VCaP (cell line): ENCODE measurements around the gene PAFAH1B2.

Experiments used
- H3K27ac ChIP-seq: fragments of 450-650 bp; 2 replicates; pipeline ENCODE4 v1.5.1; 2017
- TF ChIP-seq, protein P1 (sequence below): fragments of 450-650 bp; conservative IDR thresholded peaks from 2 replicates; pipeline ENCODE4 v1.5.1; 2017; ENCODE audit warnings: mild to moderate bottlenecking, moderate library complexity

The PAFAH1B2 gene

GRCh38 chr11:117159892-117160291, 15.8 kb downstream of the PAFAH1B2 start:
- H3K27ac ChIP-seq: no peak overlapping the region
- TF ChIP-seq, protein P1, sequence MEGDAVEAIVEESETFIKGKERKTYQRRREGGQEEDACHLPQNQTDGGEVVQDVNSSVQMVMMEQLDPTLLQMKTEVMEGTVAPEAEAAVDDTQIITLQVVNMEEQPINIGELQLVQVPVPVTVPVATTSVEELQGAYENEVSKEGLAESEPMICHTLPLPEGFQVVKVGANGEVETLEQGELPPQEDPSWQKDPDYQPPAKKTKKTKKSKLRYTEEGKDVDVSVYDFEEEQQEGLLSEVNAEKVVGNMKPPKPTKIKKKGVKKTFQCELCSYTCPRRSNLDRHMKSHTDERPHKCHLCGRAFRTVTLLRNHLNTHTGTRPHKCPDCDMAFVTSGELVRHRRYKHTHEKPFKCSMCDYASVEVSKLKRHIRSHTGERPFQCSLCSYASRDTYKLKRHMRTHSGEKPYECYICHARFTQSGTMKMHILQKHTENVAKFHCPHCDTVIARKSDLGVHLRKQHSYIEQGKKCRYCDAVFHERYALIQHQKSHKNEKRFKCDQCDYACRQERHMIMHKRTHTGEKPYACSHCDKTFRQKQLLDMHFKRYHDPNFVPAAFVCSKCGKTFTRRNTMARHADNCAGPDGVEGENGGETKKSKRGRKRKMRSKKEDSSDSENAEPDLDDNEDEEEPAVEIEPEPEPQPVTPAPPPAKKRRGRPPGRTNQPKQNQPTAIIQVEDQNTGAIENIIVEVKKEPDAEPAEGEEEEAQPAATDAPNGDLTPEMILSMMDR: no peak

DNA sequence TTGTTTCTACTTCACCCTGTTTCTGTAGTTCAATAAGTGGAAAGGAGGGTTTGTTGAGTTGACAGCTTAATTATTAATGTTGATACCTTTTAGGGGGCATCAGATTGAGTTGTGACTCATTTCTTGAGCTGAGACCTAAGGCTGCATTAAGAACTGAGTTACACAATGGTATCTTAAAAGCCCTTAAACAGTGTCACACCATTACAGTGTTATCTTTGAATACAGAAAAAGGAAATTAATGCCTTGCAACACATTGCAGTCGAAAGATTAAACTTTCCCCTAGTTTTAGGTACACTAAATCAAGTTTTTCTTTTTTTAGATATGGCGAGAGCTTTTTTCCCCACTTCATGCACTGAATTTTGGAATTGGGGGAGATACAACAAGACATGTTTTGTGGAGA, 16.7 kb downstream of the PAFAH1B2 start:
- TF ChIP-seq, protein P1: no peak
- H3K27ac ChIP-seq: no peak overlapping the region

DNA sequence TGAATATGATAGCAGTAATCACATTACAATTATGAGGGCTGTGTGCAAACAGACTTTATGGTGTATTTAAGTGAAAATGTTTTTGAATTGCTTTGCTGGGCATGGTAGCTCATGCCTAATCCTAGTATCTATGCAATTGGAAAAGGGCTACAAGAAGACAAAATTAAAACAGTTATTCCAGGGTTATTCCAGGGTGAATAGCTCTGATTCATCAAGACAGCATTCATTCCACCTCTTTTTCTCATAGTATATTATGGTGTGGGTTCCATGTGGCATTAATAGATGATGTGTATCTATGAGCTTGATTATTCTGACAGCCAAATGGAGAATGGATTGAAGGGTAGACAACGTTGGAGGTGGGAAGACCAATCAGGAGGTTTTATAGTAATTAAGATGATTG, 22.4 kb downstream of the PAFAH1B2 start:
- TF ChIP-seq, protein P1: no peak
- no peak overlapping the region for H3K27ac ChIP-seq

DNA sequence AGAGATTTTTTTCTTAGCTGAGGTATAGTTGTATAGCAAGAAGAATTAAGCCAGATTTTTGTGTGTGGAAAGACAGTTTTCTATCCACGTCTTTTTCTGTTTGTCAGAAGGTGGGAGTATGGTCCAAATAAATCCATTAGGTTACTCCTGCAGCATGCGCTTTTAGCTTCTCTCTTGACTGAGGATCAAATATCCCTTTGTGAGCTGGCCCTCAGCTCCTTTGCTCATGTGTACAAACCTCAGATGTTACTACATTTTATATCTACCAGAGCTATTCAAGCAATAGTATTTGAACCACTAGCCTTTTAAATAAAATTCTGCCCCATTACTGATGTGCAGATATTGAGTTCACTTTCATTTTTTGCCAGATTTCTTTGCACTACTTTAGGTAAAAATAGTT, 25.6 kb downstream of the PAFAH1B2 start:
- TF ChIP-seq, protein P1: no peak
- H3K27ac ChIP-seq: no peak overlapping the region

DNA sequence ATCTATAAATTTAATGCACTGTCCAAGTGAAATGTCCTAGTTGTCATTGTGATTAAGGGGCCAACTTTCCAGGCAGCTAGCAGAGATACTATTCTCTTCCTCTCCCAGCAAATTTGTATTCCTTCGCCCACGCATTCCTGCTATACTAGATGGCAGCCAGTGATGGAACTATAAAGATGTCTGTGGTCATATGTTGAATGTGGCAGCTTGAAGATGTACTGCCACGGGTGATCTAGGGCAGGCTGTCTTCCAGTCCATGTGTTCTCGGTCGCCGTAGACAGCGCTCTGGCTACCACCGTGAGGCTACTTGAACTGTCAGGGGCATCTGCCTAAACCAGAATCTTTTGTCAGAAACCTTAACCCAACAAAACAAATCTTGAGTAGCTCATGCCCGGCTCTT, 26.1 kb downstream of the PAFAH1B2 start:
- TF ChIP-seq, protein P1: no peak
- H3K27ac ChIP-seq: no peak overlapping the region

DNA sequence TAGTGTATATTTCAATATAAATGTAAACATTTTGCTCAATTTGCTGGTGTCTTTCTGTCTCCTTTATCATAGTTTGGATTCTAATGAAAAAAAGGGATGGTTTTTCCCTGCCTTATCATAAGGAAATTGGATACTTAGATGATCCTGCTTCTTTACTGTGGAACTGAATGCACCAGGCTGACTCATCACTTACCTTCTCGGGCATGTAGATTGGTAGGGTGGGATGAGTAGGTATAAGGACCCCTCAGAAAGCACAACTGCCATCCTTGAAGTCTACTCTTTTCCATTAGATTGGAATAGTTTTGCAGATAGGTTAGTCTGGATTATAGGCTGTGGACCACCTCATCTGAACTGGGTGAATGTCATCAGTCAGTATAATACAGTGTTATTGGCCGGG, 26.9 kb downstream of the PAFAH1B2 start:
- TF ChIP-seq, protein P1: no peak
- no peak overlapping the region for H3K27ac ChIP-seq

DNA sequence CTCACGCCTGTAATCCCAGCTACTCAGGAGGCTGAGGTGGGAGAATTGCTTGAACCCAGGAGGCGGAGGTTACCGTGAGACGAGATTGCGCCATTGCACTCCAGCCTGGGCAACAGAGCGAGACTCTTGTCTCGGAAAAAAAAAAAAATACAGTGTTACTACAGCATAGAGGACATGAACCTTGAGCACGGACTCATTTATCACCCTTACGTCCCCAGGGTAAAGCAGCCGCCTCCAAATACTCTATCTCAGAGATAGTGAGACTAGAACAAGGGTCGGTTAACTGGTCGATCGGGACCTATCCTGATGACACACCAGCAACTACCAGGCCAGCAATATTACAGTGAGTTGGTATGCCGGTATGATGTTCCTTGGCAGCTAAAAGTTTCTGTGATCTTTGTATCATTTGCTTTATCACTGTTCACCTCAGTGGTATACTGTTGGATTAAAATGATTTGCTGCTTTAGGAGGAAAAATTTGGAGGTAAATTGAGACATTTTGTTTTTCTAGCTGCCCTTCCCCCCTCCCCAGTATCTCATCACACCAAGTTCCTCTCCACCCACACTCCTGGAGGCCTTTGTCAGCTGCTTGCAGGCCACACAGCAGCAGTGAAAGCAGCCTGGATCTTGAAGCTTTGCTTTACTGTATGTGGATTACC, 27.4 kb downstream of the PAFAH1B2 start:
- H3K27ac ChIP-seq: no peak overlapping the region
- TF ChIP-seq, protein P1: no peak
